HG02642 (cell line): ENCODE results near the gene MGLL.

Experiments used
- ATAC-seq: cut with Tn5 transposase; IDR thresholded peaks from one replicate; pipeline ENCODE4 v1.9.1; 2021; ENCODE audit warnings: mild to moderate bottlenecking; ENCODE audit not compliant: unreplicated experiment, poor library complexity

MGLL gene

GRCh38 chr3:127815001-127815400, 7.3 kb downstream of the MGLL start:
- ATAC-seq, result no peak

- no peak for ATAC-seq
Measured at GRCh38 chr3:127814325-127814781, 8.0 kb downstream of the MGLL start.

- no peak for ATAC-seq
Measured at GRCh38 chr3:127812151-127812550, 10.2 kb downstream of the MGLL start.

GRCh38 chr3:127811717-127812116, 10.6 kb downstream of the MGLL start:
- ATAC-seq, result no peak

DNA sequence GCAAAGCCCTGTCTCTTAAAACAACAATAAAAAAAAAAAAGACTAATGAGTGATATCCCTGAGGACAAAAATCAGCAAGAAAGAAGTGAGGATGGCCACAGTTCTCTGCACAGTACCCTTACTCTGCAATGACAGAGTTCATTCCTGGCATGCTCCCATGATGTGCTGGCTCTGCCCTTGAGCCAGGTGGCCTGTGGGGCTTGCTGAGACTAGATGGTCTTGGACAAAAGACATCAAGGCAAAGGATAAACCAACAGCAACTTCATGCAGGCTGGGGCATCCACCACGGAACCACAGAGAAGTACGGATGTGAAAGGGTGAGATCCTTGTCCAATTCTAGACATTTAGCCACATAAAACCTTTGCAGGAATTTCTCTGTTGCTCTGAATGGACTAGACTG, 12.7 kb downstream of the MGLL start:
- no peak for ATAC-seq

DNA sequence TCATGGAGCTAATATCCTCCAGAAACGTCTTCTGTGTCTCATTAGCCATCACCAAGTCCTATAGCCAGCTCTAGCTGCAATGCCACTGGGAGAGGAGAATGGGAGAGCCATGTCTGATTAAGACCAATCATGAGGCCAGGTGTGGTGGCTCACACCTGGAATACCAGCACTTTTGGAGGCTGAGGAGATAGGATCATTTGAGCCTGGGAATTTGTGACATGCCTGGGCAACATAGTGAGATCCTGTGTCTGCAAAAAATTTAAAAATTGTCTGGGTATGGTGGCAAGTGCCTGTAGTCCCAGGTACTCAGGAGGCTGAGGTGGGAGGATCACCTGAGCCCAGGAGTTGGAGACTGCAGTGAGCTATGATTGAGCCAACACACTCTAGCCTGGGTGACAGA, 13.1 kb downstream of the MGLL start:
- no peak for ATAC-seq

DNA sequence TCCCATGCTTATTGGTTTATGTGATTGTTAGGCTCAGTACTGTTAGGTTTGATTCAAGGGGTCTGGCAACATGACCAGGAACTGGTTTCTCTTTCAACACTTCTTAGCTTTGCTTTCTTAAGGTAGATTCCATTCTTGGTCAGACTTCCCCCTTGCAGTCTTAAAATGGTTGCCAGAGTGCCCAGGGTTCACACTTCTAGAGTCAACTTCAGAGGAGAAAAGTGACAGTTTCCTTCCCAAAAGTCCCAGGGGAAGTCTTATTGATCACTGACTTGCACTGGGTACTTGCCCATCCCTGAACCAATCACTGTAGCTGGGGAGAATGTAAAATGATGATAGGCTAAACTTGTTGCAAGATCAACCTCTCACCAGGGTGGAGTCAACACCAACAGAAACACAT, 14.1 kb downstream of the MGLL start:
- peak; percentile 66 for ATAC-seq

DNA sequence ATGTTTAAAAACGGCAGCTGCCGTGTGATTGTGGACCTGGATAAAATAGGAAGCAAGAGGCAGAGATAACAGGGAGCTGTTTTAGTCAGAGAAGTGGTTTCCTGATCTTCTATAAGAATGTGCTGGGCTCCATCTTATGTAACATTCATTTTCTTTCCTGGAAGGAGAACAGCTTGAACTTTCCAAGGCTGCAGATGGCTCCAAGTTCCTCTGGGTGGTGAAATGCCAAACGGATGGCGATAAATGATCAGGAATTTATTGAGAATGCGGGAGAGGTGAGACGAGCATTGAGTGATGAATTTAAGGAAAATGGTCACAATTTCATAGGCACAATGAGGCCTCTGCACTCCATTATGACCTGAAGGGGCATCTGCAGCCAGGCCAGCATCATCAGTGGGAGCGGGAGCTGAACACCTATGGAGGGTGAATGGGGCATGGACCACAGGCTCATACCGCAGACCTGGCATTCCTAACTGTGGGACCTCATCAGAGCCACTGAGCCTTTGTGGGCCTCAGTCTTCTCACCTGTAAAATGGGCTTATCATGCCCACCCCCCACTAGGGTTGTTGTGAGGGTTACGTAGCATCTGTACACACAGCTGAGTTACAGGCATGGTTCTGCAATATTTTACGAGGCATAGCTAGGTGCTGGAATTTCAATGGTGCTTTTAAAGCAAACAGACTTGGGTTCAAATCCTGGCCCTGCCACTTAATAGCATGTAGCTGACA, 17.1 kb downstream of the MGLL start:
- no peak for ATAC-seq

DNA sequence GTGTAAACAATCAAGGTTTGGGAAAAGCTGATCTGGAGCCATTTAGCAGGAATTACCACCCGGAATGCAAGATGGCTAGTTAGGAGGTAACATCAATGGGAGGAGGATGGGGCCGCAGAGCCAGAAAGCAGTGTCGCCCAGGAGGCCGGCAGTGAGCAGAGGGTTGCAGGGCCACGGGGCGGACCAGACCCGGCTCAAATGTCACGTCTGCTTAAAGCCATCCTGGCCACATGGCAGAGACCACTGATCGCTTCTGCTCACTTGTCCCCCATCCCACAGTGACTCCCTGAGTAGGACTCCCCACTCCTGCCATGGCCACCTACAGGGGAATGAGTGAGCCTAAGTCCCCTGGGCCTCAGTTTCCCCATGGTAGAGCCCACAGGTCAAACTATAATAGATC, 18.2 kb downstream of the MGLL start:
- ATAC-seq, result no peak

GRCh38 chr3:127803619-127804018, 18.7 kb downstream of the MGLL start:
- no peak for ATAC-seq

DNA sequence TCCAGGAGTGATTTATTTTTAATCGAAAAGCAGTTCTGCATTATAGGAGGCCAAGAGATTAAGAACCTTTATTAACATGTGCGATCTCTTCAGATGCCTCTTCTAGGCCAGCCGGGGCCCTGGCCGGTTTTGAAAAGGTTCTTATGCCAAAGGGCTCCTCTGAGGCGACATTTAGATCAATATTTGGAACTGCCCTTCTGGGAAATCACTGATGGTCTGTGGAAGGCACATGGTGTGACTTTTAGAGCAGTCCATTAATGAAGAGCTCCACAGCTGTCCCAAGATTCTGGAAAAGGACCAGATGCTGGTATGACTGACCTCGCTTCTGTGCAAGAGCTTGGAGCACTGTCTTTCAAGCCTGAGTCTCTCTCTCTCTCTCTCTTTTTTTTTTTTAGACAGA, 19.7 kb downstream of the MGLL start:
- ATAC-seq, result no peak

- no peak for ATAC-seq
Measured at GRCh38 chr3:127801731-127802313, 20.5 kb downstream of the MGLL start.

DNA sequence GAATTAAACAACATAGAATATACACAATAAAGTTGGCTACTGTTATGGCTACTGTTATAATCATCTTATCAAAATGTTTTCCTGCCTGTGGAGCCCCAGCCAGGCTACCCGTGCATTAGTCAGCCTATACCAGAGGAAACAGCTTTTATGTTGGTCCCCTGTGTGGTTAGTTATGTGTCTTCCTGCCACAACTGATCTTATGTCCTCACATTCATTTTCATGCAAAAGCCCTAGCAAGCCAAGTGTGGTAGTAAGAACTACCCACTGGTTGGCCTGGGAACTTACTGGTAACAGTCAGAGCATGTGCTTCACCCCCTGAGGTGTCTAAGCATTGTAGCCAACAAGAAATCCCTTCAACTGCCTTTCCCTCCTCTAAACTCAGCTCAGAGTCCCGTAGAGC, 21.8 kb downstream of the MGLL start:
- peak; percentile 38 for ATAC-seq

DNA sequence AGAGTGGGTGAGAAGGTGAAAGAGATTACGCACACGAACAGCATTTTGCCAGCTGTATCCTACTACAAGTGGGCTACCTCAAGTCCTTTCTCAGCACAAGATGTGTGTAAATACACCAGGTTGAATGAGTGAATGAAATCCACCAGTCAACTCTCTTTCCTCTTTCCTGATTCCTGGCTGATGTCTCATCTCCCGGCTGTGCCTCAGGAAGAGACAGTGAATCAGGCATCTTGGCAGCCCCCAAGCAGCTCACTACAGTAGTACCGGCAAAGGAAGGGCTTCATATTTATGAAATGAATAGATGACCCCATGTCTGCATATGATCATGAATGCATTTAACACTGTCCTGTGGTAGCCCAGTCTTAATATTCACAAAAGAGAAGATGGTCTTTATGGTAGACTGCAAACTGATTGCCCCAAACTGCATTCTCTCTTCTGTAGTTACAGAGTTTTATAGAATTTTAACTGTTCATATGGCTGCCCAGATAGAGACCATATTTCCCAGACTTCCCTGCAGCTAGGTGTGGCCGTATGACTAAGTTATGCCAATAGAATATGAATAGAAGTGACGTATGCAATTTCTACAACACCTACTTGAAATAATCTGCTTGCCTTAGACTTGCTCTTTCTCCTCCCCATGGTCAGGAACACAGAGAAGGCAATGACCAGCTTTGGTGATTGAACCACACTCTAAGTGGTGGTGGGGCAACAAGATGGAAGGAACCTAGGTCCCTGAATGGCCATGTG, 22.7 kb downstream of the MGLL start:
- ATAC-seq, result no peak

GRCh38 chr3:127798716-127799115, 23.6 kb downstream of the MGLL start:
- no peak for ATAC-seq

GRCh38 chr3:127796831-127797150, 25.5 kb downstream of the MGLL start:
- ATAC-seq, result no peak

DNA sequence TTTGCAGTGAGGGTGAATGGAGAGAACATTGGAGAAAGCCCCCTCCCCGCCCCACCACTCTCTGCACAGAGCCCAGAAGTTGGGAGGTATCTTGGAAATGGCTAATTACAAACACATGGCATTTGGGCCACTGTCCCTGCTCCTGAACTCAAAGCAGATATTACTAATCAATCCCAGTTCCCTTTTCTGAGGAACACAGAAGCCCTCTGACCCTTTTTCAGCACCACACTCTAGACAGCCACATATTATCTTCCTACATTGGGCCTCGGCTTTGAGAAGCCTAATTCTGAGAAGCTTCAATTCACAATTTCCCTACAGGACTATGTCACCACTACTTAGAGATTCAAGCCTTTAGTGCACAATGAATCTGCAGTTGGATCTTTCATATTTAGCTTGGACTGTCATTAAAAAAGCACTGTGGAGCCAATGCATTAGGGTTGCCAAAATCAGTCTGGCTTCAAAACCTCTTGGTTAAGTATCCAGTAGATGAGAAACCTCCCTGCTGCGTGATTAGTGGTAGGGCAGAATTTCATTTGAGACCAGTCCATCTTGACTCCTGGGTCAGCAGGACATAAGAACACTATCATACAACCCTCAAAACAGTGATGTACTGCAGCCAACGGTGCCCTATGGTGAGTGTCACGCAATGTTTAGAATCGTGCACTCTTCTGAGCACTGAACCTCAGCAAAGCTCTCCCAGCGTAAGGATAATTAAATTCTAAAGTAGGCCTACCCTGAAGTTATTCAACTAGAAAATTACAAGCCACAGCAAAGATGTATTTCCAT, 26.1 kb downstream of the MGLL start:
- no peak for ATAC-seq

DNA sequence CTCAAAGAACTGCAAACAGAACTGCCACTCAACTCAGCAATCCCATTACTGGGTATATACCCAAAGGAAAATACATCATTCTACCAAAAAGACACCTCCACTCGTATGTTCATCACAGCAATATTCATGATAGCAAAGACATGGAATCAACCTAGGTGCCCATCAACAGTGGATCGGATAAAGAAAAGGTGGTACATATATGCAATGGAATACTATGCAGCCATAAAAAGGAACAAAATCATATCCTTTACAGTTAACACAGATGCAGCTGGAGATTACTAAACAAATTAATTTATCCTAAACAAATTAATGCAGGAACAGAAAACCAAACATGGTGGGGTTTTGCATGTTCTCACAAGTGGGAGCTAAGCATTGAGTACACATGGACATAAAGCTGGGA, 27.3 kb downstream of the MGLL start:
- ATAC-seq, result no peak

DNA sequence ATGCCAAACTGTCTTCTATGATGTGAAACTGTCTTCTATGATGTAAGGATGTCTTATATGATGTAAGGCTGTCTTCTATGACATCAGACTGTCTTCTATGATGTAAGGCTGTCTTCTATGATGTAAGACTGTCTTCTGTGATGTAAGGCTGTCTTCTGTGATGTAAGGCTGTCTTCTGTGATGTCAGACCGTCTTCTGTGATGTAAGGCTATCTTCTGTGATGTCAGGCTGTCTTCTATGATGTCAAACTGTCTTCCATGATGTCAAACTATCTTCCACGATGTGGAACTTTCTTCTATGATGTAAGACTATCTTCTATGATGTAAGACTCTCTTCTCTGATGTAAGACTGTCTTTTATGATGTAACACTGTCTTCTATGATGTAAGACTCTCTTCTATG, 27.9 kb downstream of the MGLL start:
- ATAC-seq, result no peak

DNA sequence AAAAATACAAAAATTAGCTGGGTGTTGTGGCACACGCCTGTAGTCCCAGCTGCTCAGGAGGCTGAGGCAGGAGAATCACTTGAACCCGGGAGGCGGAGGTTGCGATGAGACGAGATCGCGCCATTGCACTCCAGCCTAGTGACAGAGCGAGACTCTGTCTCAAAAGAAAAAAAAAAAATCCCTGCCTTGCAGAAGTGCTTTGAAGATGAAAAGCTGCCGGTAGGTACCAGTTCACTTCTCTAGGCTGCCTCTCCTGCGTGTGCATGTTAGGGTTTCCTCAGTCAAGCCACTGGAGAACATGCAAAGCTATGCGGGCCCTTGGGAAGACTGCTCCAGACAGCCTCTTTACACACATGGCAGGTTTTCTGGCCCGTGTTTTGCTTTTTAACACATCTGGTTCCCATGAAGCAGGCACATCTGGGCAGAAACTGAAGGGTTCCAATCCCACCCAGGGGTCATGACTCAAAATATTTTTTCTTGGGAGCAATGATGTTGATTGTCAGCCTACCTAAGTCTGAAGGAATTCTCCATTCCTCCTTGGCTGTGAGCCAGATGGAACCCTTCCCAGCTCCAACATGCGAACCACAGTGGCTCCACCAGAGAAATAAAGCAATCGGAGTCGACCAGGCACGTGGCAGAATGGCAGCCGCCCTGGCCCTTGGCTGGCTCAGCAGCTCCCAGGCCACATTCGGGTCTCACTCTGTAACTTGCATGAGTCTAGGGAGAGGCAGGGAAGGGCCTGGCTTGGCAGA, 29.6 kb downstream of the MGLL start:
- ATAC-seq, result no peak
